K562 (cell line): ENCODE data around the gene DALRD3. TPM values are rescaled to one million over a fixed set of nuclear protein-coding genes. Genes with fewer than 3 reads are reported as not detected.
A peak's percentile ranks its signal among the peaks of the same experiment; 100 is the strongest.

ENCODE experiments used
- ELF4 ChIP-seq: fragments of 450-650 bp; formaldehyde crosslinking; IDR thresholded peaks from 2 replicates; pipeline ENCODE4 v1.4.0; 2022; ENCODE audit warnings: missing genetic modification characterization
- KDM4B ChIP-seq, 2 experiments: fragments of 450-650 bp in 1 of 2; sonication (generic) in 1 of 2; IDR thresholded peaks; 2 replicates each; pipeline ENCODE4 v1.6.1; 2016 to 2017; ENCODE audit warnings: borderline replicate concordance in 2 of 2, antibody characterized with exemption in 1 of 2, low read depth in 1 of 2, mild to moderate bottlenecking in 1 of 2
- KLF1 ChIP-seq: fragments of 450-650 bp; IDR thresholded peaks from 2 replicates; pipeline ENCODE4 v1.6.1; 2016; ENCODE audit warnings: missing genetic modification characterization, missing compliant biosample characterization
- MCM5 ChIP-seq: fragments of 450-650 bp; IDR thresholded peaks from 2 replicates; pipeline ENCODE4 v1.6.1; 2016; ENCODE audit warnings: low read depth
- MTA3 ChIP-seq: fragments of 450-650 bp; formaldehyde crosslinking; IDR thresholded peaks from 2 replicates; pipeline ENCODE4 v1.6.1; 2017; ENCODE audit warnings: mild to moderate bottlenecking, borderline replicate concordance
- NRF1 ChIP-seq, 2 experiments: fragments of 450-650 bp; IDR thresholded peaks in 1 of 2; conservative IDR thresholded peaks in 1 of 2; 2 replicates each; pipeline ENCODE4 v1.6.1; 2014; ENCODE audit warnings: mild to moderate bottlenecking in 2 of 2
- RFX7 ChIP-seq: fragments of 250-450 bp; sonication (Bioruptor Pico); IDR thresholded peaks from 2 replicates; pipeline ENCODE4 v1.5.1; 2021; ENCODE audit warnings: mild to moderate bottlenecking
- TEAD1 ChIP-seq, 2 experiments: fragments of 450-650 bp in 1 of 2; sonication (generic) in 1 of 2; formaldehyde crosslinking; IDR thresholded peaks; 2 replicates each; pipeline versions ENCODE4 v1.4.0 to v1.8.0; 2020 to 2022; ENCODE audit warnings: mild to moderate bottlenecking in 2 of 2, missing genetic modification reagents in 1 of 2
- ZNF436 ChIP-seq: fragments of 250-450, 450-650 bp; sonication (Bioruptor Pico); formaldehyde crosslinking; IDR thresholded peaks from 2 replicates; pipeline ENCODE4 v1.7.0; 2020; ENCODE audit warnings: mild to moderate bottlenecking
- ZNF57 ChIP-seq: fragments of 450-650 bp; formaldehyde crosslinking; IDR thresholded peaks from 2 replicates; pipeline ENCODE4 v1.4.0; 2020; ENCODE audit warnings: mild to moderate bottlenecking, moderate library complexity
- ZNF586 ChIP-seq: fragments of 450-650 bp; formaldehyde crosslinking; conservative IDR thresholded peaks from 2 replicates; pipeline ENCODE4 v1.4.0; 2020; ENCODE audit warnings: mild to moderate bottlenecking, moderate library complexity
- ZNF75A ChIP-seq: fragments of 450-650 bp; formaldehyde crosslinking; IDR thresholded peaks from 2 replicates; pipeline ENCODE4 v1.4.0; 2020; ENCODE audit warnings: mild to moderate bottlenecking
- polyA plus RNA-seq, 8 experiments: library from polyadenylated mRNA; depleted of rRNA in 4 of 8; stranded (reverse) in 5 of 8; unstranded in 3 of 8; fragments of >200 nt; fragmentation: Nextera tagmentation in 2 of 8; fragmentation: Illumina TruSeq in 1 of 8; extraction: Ambion mirVana in 2 of 8; extraction: Trizol in 1 of 8; gene quantifications; 2 replicates each; pipeline versions ENCODE4 v1.2.1 to v1.2.3, GENCODE V29; 2011 to 2014; ENCODE audit warnings: inconsistent platforms in 1 of 8, missing spikeins in 1 of 8
- total RNA-seq, 7 experiments: library from RNA; depleted of rRNA in 6 of 7; stranded (reverse); fragments of >200 nt in 6 of 7; fragmentation: Illumina TruSeq in 2 of 7; extraction: Trizol in 2 of 7; gene quantifications; 2 replicates each; pipeline versions ENCODE4 v1.2.1 to v1.2.3, GENCODE V29; 2011 to 2021; ENCODE audit warnings: low replicate concordance in 1 of 7
- TF ChIP-seq, protein P1 (sequence below), 2 experiments: fragments of 450-650 bp in 1 of 2; IDR thresholded peaks; 2 replicates each; pipeline ENCODE4 v1.6.1; 2011 to 2017; ENCODE audit warnings: low read depth in 2 of 2, antibody characterized with exemption in 1 of 2, borderline replicate concordance in 1 of 2, low read length in 1 of 2, mild to moderate bottlenecking in 1 of 2, mixed read lengths in 1 of 2; ENCODE audit not compliant: control insufficient read depth in 1 of 2
- TF ChIP-seq, protein P2 (sequence below), 3 experiments: fragments of 200-800 bp in 1 of 3; sonication (Bioruptor generic) in 1 of 3; sonication (generic) in 1 of 3; formaldehyde crosslinking in 1 of 3; IDR thresholded peaks; 2 replicates each; pipeline versions ENCODE4 v1.6.1 to v1.8.0; 2016 to 2022; ENCODE audit warnings: mild to moderate bottlenecking in 2 of 3, missing compliant biosample characterization in 2 of 3, missing genetic modification characterization in 2 of 3, missing genetic modification reagents in 1 of 3
- TF ChIP-seq, protein P3 (sequence below): IDR thresholded peaks from 3 replicates; pipeline ENCODE4 v1.6.1; 2011; ENCODE audit warnings: borderline replicate concordance, mild to moderate bottlenecking; ENCODE audit not compliant: insufficient read length, insufficient read depth
- TF ChIP-seq, protein P4 (sequence below): fragments of 450-650 bp; IDR thresholded peaks from 2 replicates; pipeline ENCODE4 v1.6.1; 2016; ENCODE audit warnings: mild to moderate bottlenecking

The DALRD3 gene
- total and polyA plus RNA-seq, 9 of the 15 experiments (the other 6 are each of a cell fraction or from before 2014, with no cell fraction given), result 6.6 to 31.3 (median 14.4) TPM

DNA sequence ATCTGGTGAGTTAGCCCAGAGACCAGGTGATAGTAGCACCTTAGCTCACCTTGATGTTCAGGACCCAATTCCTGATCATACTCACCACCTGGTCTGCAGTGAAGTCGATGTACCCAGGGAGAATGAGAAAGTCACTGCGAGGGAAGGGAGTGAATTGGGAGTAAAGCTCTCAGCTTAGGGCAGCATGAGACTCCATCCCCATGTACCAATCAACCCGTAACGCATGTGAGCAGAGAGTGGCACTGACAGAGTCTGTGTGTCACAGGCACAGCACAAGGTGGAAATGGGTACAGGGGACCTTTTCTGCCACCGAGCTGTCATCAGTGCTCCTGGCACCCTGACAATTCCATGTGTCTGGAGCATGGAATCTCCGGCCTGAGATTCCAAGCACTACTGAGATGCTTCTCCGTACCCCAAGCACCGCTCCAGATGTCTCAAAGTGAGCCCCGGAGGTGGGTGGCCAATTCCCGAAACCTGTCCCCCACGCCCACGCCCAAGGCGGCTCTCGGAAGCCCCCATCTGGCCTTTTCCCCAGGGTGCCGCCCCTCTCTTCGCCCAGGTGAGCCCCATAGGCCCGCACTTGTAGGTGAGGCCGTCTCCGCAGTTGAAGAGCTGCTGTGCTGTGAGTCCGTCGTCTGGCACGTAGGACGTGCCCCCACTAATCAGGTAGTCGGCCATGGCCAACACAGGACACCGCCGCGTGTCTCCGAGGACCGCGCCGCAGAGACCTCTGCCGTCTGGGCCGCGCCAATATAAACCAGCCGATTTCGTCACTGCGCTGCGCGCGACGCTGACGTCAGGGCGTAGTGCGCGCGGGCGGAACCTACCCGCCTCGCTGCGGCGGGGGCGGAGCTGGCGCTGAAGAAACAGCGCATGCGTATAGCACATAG lies 10.5 kb upstream of the DALRD3 start, which contains the start of gene IMPDH2 (continued):
- TF ChIP-seq, protein P1, sequence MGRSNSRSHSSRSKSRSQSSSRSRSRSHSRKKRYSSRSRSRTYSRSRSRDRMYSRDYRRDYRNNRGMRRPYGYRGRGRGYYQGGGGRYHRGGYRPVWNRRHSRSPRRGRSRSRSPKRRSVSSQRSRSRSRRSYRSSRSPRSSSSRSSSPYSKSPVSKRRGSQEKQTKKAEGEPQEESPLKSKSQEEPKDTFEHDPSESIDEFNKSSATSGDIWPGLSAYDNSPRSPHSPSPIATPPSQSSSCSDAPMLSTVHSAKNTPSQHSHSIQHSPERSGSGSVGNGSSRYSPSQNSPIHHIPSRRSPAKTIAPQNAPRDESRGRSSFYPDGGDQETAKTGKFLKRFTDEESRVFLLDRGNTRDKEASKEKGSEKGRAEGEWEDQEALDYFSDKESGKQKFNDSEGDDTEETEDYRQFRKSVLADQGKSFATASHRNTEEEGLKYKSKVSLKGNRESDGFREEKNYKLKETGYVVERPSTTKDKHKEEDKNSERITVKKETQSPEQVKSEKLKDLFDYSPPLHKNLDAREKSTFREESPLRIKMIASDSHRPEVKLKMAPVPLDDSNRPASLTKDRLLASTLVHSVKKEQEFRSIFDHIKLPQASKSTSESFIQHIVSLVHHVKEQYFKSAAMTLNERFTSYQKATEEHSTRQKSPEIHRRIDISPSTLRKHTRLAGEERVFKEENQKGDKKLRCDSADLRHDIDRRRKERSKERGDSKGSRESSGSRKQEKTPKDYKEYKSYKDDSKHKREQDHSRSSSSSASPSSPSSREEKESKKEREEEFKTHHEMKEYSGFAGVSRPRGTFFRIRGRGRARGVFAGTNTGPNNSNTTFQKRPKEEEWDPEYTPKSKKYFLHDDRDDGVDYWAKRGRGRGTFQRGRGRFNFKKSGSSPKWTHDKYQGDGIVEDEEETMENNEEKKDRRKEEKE (IDR thresholded peaks at IDR 0.05; ENCODE audit: borderline replicate concordance in 1 of 2, control insufficient read depth in 1 of 2, low read depth in 2 of 2, low read length in 1 of 2), result no peak
- TF ChIP-seq TEAD1 (CRISPR knock-in tag; IDR thresholded peaks at IDR 0.05) (peak in 1 of 2 experiments; percentile 62; a peak in 2 of 4 replicates), MTA3 (peak; percentile 87; the same call in 1 of the 2 replicates), KLF1 (tag) (0 out of 2 replicates have a peak, but pooled peaks have one; percentile 43), ZNF75A (CRISPR knock-in tag) (no peak), ZNF436 (CRISPR knock-in tag) (no peak; the same call in 1 of the 2 replicates), NRF1 (conservative IDR thresholded peaks at IDR 0.05 in 1 of 2, IDR thresholded peaks at IDR 0.05 in 1 of 2) (peak; percentile 93 to 94), ELF4 (CRISPR knock-in tag) (no peak), ZNF586 (CRISPR knock-in tag) (no peak), RFX7 (CRISPR knock-in tag) (no peak), KDM4B (IDR thresholded peaks at IDR 0.05; ENCODE audit: borderline replicate concordance in 2 of 2, low read depth in 1 of 2) (no peak), ZNF57 (no peak), MCM5 (no peak)
- TF ChIP-seq, protein P2, sequence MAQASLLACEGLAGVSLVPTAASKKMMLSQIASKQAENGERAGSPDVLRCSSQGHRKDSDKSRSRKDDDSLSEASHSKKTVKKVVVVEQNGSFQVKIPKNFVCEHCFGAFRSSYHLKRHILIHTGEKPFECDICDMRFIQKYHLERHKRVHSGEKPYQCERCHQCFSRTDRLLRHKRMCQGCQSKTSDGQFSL (CRISPR knock-in tag; IDR thresholded peaks at IDR 0.05), result no peak
- TF ChIP-seq, protein P2 (tag; IDR thresholded peaks at IDR 0.05), result no peak
- TF ChIP-seq, protein P3, sequence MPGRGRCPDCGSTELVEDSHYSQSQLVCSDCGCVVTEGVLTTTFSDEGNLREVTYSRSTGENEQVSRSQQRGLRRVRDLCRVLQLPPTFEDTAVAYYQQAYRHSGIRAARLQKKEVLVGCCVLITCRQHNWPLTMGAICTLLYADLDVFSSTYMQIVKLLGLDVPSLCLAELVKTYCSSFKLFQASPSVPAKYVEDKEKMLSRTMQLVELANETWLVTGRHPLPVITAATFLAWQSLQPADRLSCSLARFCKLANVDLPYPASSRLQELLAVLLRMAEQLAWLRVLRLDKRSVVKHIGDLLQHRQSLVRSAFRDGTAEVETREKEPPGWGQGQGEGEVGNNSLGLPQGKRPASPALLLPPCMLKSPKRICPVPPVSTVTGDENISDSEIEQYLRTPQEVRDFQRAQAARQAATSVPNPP, result no peak
- TF ChIP-seq, protein P4, sequence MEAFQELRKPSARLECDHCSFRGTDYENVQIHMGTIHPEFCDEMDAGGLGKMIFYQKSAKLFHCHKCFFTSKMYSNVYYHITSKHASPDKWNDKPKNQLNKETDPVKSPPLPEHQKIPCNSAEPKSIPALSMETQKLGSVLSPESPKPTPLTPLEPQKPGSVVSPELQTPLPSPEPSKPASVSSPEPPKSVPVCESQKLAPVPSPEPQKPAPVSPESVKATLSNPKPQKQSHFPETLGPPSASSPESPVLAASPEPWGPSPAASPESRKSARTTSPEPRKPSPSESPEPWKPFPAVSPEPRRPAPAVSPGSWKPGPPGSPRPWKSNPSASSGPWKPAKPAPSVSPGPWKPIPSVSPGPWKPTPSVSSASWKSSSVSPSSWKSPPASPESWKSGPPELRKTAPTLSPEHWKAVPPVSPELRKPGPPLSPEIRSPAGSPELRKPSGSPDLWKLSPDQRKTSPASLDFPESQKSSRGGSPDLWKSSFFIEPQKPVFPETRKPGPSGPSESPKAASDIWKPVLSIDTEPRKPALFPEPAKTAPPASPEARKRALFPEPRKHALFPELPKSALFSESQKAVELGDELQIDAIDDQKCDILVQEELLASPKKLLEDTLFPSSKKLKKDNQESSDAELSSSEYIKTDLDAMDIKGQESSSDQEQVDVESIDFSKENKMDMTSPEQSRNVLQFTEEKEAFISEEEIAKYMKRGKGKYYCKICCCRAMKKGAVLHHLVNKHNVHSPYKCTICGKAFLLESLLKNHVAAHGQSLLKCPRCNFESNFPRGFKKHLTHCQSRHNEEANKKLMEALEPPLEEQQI, result no peak
